B cell (primary cell): ENCODE results near the gene SUSD4. TPM values are rescaled to one million over a fixed set of nuclear protein-coding genes. Genes with fewer than 3 reads are reported as not detected.

Experiments
- ATAC-seq: fragments of 200-7000 bp; cut with Tn5 transposase; one replicate; pipeline ENCODE4 v1.10.0; 2021; ENCODE audit warnings: low read depth, mild to moderate bottlenecking, moderate number of reproducible peaks, moderate library complexity
- CTCF ChIA-PET: fragments of 350-600 bp; sonication (Branson Sonifier 250); formaldehyde crosslinking; loops from one replicate; lab custom pipeline; 2021; ENCODE audit warnings: antibody characterized with exemption, inconsistent platforms; lab: Charles Lee
- POLR2A ChIA-PET: fragments of 350-600 bp; sonication (Branson Sonifier 250); formaldehyde crosslinking; loops from one replicate; lab custom pipeline; 2021; ENCODE audit warnings: antibody characterized with exemption; lab: Charles Lee
- DNase-seq: peaks from one replicate; pipeline ENCODE4 v3.0.0; 2013
- H2AFZ ChIP-seq: 2 replicates; pipeline ENCODE4 v1.6.1; 2012; ENCODE audit warnings: mild to moderate bottlenecking, low read depth, low read length; ENCODE audit not compliant: insufficient read depth, poor library complexity, severe bottlenecking
- H3K27ac ChIP-seq, 2 donors: 1 replicate in 1 of 2; 2 replicates in 1 of 2; pipeline ENCODE4 v1.5.1; 2012 to 2013; ENCODE audit warnings: low read length in 2 of 2, mild to moderate bottlenecking in 2 of 2, moderate library complexity in 1 of 2
- H3K27me3 ChIP-seq, 4 experiments: fragments of 200-600 bp in 1 of 4; sonication (generic) in 1 of 4; replicated peaks in 1 of 4; 1 replicate in 2 of 4; 2 replicates in 2 of 4; pipeline versions ENCODE4 v1.6.1 to v1.7.0; 2013 to 2016; ENCODE audit warnings: low read length in 3 of 4, mild to moderate bottlenecking in 2 of 4, mixed read lengths in 1 of 4, moderate library complexity in 1 of 4; ENCODE audit not compliant: insufficient read depth in 4 of 4, control insufficient read depth in 3 of 4; ENCODE audit errors: control extremely low read depth in 1 of 4
- H3K36me3 ChIP-seq, 2 experiments: replicated peaks in 1 of 2; 1 replicate in 1 of 2; 2 replicates in 1 of 2; pipeline versions ENCODE4 v1.6.1 to v1.7.1; 2013; ENCODE audit warnings: low read length in 1 of 2; ENCODE audit not compliant: insufficient read depth in 2 of 2, control insufficient read depth in 1 of 2; ENCODE audit errors: control extremely low read depth in 1 of 2, extremely low read depth in 1 of 2
- H3K4me1 ChIP-seq, 2 donors: fragments of 200-600 bp in 1 of 2; sonication (generic) in 1 of 2; 1 replicate in 1 of 2; 2 replicates in 1 of 2; pipeline versions ENCODE4 v1.5.1 to v1.6.1; 2013 to 2017; ENCODE audit warnings: low read length in 2 of 2; ENCODE audit not compliant: control insufficient read depth in 2 of 2, insufficient read depth in 2 of 2
- H3K4me2 ChIP-seq: replicated peaks from 2 replicates; pipeline ENCODE3; 2012; ENCODE audit warnings: mild to moderate bottlenecking, low read depth, low read length; ENCODE audit not compliant: poor library complexity, severe bottlenecking
- H3K4me3 ChIP-seq, 5 experiments: fragments of 200-600 bp in 1 of 5; sonication (generic) in 1 of 5; 1 replicate in 3 of 5; 2 replicates in 2 of 5; pipeline versions ENCODE4 v1.5.1 to v1.7.0; 2011 to 2016; ENCODE audit warnings: low read length in 4 of 5, mild to moderate bottlenecking in 4 of 5, low read depth in 2 of 5, control low read depth in 1 of 5, moderate library complexity in 1 of 5; ENCODE audit not compliant: insufficient read depth in 1 of 5; ENCODE audit errors: control extremely low read depth in 1 of 5, extremely low read depth in 1 of 5
- H3K79me2 ChIP-seq: fragments of 200-600 bp; sonication (generic); one replicate; pipeline ENCODE4 v1.6.0; 2016; ENCODE audit warnings: low read length; ENCODE audit not compliant: control insufficient read depth, insufficient read depth
- H3K9ac ChIP-seq: fragments of 200-600 bp; sonication (generic); 2 replicates; pipeline ENCODE4 v1.6.1; 2017; ENCODE audit warnings: mild to moderate bottlenecking, low read length, moderate library complexity
- H3K9me3 ChIP-seq, 3 donors: one replicate each; pipeline versions ENCODE4 v1.6.1 to v1.7.1; 2013; ENCODE audit warnings: low read length in 2 of 3; ENCODE audit not compliant: control insufficient read depth in 2 of 3, insufficient read depth in 1 of 3; ENCODE audit errors: control extremely low read depth in 1 of 3
- H4K20me1 ChIP-seq: 2 replicates; pipeline ENCODE4 v1.6.0; 2012; ENCODE audit warnings: mild to moderate bottlenecking, low read length; ENCODE audit not compliant: insufficient read depth, control insufficient read depth, poor library complexity, severe bottlenecking
- H3K27ac Mint-ChIP-seq: one replicate; pipeline ENCODE4 v1.8.0; 2021; ENCODE audit warnings: mixed read lengths
- H3K27me3 Mint-ChIP-seq: one replicate; pipeline ENCODE4 v1.8.0; 2021; ENCODE audit warnings: mixed read lengths
- H3K4me1 Mint-ChIP-seq: one replicate; pipeline ENCODE4 v1.8.0; 2021; ENCODE audit warnings: mixed read lengths
- H3K4me3 Mint-ChIP-seq: one replicate; pipeline ENCODE4 v1.8.0; 2021; ENCODE audit warnings: mixed read lengths
- H3K9me3 Mint-ChIP-seq: one replicate; pipeline ENCODE4 v1.8.0; 2022; ENCODE audit warnings: mixed read lengths; ENCODE audit not compliant: insufficient read depth
- EZH2 ChIP-seq: IDR thresholded peaks from 2 replicates; pipeline ENCODE4 v1.6.1; 2012; ENCODE audit warnings: borderline replicate concordance, low read depth, mild to moderate bottlenecking, moderate library complexity, low read length; ENCODE audit not compliant: insufficient read depth, poor library complexity, severe bottlenecking
- WGBS: methylation state at CpG from one replicate; pipeline ENCODE4 v1.1.5; 2013; ENCODE audit warnings: missing lambda C conversion rate; ENCODE audit not compliant: insufficient coverage; 5-methylcytosine and 5-hydroxymethylcytosine counted together
- intact Hi-C: fragments of 100-400 bp; cut with micrococcal nuclease; formaldehyde crosslinking; loops from one replicate; pipeline ENCODE4 v1.10.0; 2022
- polyA plus RNA-seq: library from polyadenylated mRNA; depleted of rRNA; stranded (reverse); fragments of >200 nt; gene quantifications from 2 replicates; pipeline ENCODE4 v1.2.3, GENCODE V29; 2012
- total RNA-seq, 2 donors: library from RNA; stranded (reverse); fragments of 120-200 nt in 1 of 2; gene quantifications; 1 replicate in 1 of 2; 2 replicates in 1 of 2; pipeline versions ENCODE4 v1.2.3 to v1.2.4, GENCODE V29; 2013 to 2022
- TF ChIP-seq, protein P1 (sequence below): fragments of 200-600 bp; IDR thresholded peaks from one replicate; pipeline ENCODE4 v1.8.0; 2022; ENCODE audit warnings: antibody characterized with exemption, mild to moderate bottlenecking

Gene SUSD4
- total and polyA plus RNA-seq, 2 donors (not counting 1 experiment from before 2014, with no cell fraction given) = 0.13 TPM; not detected in 1

DNA sequence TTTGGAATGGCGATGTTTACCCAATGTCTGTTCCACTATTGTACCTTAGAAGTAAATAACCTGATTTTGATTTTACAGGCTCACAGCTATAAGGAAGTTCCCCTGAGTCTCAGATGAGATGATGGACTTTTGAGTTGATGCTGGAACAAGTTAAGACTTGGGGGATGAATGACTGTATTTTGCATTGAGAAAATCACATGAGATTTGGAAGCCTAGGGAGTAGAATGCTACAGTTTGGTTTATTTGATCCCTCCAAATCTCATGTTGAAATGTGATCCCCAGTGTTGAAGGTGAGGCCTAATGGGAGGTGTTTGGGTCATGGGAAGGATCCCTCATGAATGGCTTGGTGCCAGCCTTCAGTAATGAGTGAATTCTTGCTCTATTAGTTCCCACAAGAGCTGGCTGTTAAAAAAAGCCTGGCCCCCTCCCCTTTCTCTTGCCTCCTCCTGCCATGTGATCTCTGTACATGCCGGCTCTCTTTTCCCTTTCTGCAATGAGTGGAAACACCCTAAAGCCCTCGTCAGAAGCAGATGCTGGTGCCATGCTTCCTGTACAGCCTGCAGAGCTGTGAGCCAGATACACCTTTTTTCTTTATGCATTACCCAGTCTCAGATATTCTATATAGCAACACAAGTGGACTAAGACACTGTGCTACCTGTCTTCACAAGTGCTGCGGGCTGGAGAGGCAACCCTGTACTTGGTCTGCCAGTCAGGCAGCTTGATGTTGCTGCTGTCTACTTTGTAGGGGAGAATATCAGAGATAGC, 143.9 kb downstream of the SUSD4 start:
- Histone ChIP-seq H3K4me2 (no peak overlapping the region), H4K20me1 (no peaks in the 10 kb centered on the region), H2AFZ (no peak overlapping the region), H3K27ac (no peak overlapping the region), H3K27me3 (no peaks in the 10 kb centered on the region), H3K9ac (no peak overlapping the region), H3K36me3 (no peaks in the 10 kb centered on the region), H3K9me3 (peaks cover 0 to 16% (median 9%) of the 10 kb centered on the region in 3 donors), H3K79me2 (no peaks in the 10 kb centered on the region), H3K4me3 (no peak overlapping the region), H3K4me1 (no peaks in the 10 kb centered on the region)
- ATAC-seq (no peak), DNase-seq (no peak)
- 79% methylated on average over 2 of the region's 4 CpGs for WGBS
- intact Hi-C loops = no loop called here
- Mint-ChIP-seq H3K27ac (no peak overlapping the region), H3K9me3 (peaks cover 10% of the 10 kb centered on the region), H3K27me3 (peaks cover 5% of the 10 kb centered on the region), H3K4me3 (no peak overlapping the region), H3K4me1 (no peaks in the 10 kb centered on the region)
- POLR2A ChIA-PET = no interaction called here
- CTCF ChIA-PET = no interaction called here
- no peak for TF ChIP-seq EZH2
- TF ChIP-seq, protein P1, sequence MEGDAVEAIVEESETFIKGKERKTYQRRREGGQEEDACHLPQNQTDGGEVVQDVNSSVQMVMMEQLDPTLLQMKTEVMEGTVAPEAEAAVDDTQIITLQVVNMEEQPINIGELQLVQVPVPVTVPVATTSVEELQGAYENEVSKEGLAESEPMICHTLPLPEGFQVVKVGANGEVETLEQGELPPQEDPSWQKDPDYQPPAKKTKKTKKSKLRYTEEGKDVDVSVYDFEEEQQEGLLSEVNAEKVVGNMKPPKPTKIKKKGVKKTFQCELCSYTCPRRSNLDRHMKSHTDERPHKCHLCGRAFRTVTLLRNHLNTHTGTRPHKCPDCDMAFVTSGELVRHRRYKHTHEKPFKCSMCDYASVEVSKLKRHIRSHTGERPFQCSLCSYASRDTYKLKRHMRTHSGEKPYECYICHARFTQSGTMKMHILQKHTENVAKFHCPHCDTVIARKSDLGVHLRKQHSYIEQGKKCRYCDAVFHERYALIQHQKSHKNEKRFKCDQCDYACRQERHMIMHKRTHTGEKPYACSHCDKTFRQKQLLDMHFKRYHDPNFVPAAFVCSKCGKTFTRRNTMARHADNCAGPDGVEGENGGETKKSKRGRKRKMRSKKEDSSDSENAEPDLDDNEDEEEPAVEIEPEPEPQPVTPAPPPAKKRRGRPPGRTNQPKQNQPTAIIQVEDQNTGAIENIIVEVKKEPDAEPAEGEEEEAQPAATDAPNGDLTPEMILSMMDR = no peak

DNA sequence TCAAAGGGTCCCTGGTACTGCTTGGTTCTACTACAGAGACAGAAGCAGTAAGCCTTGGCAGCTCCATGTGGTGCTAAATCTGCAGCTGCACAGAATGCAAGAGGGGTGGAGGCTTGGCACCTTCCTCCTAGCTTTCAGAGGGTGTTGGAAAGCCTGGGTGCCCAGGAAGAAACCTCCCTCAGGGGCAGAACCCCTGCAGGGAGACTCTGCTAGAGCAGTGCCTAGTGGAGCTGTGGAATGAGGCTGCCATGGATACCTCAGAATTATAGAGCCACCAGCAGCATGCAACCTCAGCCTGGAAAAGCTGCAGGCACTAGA, 144.7 kb downstream of the SUSD4 start:
- Histone ChIP-seq H2AFZ (no peak overlapping the region), H3K4me1 (no peaks in the 10 kb centered on the region), H3K4me3 (no peak overlapping the region), H3K9me3 (peaks cover 0 to 16% (median 9%) of the 10 kb centered on the region in 3 donors), H3K9ac (no peak overlapping the region), H4K20me1 (no peaks in the 10 kb centered on the region), H3K27me3 (no peaks in the 10 kb centered on the region), H3K36me3 (no peaks in the 10 kb centered on the region), H3K79me2 (no peaks in the 10 kb centered on the region), H3K4me2 (no peak overlapping the region), H3K27ac (no peak overlapping the region)
- Mint-ChIP-seq H3K27ac (no peak overlapping the region), H3K9me3 (peaks cover 10% of the 10 kb centered on the region), H3K4me1 (no peaks in the 10 kb centered on the region), H3K4me3 (no peak overlapping the region), H3K27me3 (peaks cover 7% of the 10 kb centered on the region)
- ATAC-seq (no peak), DNase-seq (no peak)
- intact Hi-C loops = no loop called here
- ChIA-PET CTCF (no interaction called here), POLR2A (no interaction called here)
- TF ChIP-seq, protein P1 = no peak
